Activated T-cell treated with anti-CD3 and anti-CD28 coated beads, Interleukin-2, amount 50 U/mL, for 4 hours (primary cell): ENCODE results near the gene HSPA6. TPM values are rescaled to one million over a fixed set of nuclear protein-coding genes. Genes with fewer than 3 reads are reported as not detected.
"Not testable (repeated sequence)": the region's sequence is repeated elsewhere in the genome, so short reads cannot be mapped to it uniquely, and the experiment has no call there.

ENCODE experiments used
- ATAC-seq, 2 donors: fragments of 200-7000 bp; cut with Tn5 transposase; one replicate each; pipeline ENCODE4 v1.10.0; 2021
- DNase-seq: peaks from one replicate; pipeline ENCODE4 v3.0.0-alpha.2; 2020
- H3K27me3 Mint-ChIP-seq: one replicate; pipeline ENCODE4 v1.8.0; 2021; ENCODE audit warnings: low read depth, mixed read lengths
- H3K36me3 Mint-ChIP-seq: one replicate; pipeline ENCODE4 v1.8.0; 2022; ENCODE audit warnings: mixed read lengths; ENCODE audit not compliant: insufficient read depth
- H3K4me1 Mint-ChIP-seq: one replicate; pipeline ENCODE4 v1.8.0; 2021; ENCODE audit warnings: low read depth, mixed read lengths
- H3K4me3 Mint-ChIP-seq: one replicate; pipeline ENCODE4 v1.8.0; 2021; ENCODE audit warnings: mild to moderate bottlenecking, moderate library complexity, mixed read lengths
- H3K9me3 Mint-ChIP-seq: one replicate; pipeline ENCODE4 v1.8.0; 2021; ENCODE audit warnings: mixed read lengths
- total RNA-seq, 3 donors: library from RNA; stranded (reverse); gene quantifications; one replicate each; pipeline ENCODE4 v1.2.1, GENCODE V29; 2021

Gene HSPA6
- 1 to 10 TPM in 2 of 3 donors, under 1 TPM in 1; 0.82 to 3.8 (median 1.9) TPM for total RNA-seq

DNA sequence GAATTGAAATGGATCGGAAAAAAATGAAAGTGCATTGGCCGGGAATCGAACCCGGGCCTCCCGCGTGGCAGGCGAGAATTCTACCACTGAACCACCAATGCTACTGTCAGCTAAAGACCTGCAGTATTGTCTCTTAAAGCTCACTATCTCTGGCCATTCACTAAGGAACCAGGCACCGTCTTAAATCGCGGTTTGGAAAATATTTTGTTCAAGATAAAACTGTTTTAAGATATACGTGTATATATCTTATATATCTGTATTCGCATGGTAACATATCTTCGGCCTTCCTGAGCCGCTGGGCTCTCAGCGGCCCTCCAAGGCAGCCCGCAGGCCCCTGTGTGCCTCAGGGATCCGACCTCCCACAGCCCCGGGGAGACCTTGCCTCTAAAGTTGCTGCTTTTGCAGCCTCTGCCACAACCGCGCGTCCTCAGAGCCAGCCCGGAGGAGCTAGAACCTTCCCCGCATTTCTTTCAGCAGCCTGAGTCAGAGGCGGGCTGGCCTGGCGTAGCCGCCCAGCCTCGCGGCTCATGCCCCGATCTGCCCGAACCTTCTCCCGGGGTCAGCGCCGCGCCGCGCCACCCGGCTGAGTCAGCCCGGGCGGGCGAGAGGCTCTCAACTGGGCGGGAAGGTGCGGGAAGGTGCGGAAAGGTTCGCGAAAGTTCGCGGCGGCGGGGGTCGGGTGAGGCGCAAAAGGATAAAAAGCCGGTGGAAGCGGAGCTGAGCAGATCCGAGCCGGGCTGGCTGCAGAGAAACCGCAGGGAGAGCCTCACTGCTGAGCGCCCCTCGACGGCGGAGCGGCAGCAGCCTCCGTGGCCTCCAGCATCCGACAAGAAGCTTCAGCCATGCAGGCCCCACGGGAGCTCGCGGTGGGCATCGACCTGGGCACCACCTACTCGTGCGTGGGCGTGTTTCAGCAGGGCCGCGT is at the start of gene HSPA6:
Gene HSPA6, plus strand, starts transcription at position 724 of the 925 bp plus-strand sequence. Its CDS starts 119 bp downstream, at position 843.
- not testable (repeated sequence) for H3K27me3 Mint-ChIP-seq, H3K9me3 Mint-ChIP-seq, H3K4me1 Mint-ChIP-seq, H3K36me3 Mint-ChIP-seq
- peak within 1 kb of the TSS; percentile 84 for H3K4me3 Mint-ChIP-seq
- DNase-seq (peak; percentile 73), ATAC-seq (peak; percentile 73 to 78)

DNA sequence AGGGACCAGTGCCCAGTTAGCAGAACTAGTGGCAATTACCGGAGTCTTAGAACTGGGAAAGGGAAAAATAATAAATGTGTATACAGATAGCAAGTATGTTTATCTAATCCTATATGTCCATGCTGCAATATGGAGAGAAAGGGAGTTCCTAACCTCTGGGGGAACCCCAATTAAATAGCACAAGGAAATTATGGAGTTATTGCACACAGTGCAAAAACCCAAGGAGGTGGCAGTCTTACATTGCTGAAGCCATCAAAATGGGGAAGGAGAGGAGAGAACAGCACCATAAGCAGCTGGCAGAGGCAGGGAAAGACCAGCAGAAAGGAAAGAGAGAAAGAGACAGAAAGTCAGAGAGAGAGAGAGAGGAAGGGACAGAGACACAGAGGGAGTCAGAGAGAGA is 46.6 kb upstream of the HSPA6 start:
- not testable (repeated sequence) for H3K4me3 Mint-ChIP-seq, ATAC-seq, H3K4me1 Mint-ChIP-seq, H3K9me3 Mint-ChIP-seq, H3K36me3 Mint-ChIP-seq, DNase-seq
- H3K27me3 Mint-ChIP-seq = peaks cover 42% of the 10 kb centered on the region

DNA sequence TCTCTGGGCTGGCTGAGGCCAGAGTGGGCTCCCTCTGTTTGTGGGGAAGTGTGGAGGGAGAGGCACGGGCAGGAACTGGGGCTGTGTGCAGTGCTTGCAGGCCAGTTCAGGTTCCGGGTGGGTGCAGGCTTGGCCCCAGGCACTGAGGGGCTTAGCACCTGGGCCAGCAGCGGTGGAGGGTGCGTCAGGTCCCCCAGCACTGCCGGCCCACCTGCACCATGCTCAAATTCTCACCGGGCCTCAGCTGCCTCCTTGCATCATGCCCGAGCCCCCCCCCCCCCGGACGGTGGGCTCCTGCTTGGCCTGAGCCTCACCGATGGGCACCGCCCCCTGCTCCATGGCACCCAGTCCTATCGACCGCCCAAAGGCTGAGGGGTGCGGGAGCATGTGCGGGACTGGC is 45.4 kb upstream of the HSPA6 start:
- no peaks in the 10 kb centered on the region for H3K9me3 Mint-ChIP-seq
- ATAC-seq (no peak), DNase-seq (no peak)
- peaks cover 29% of the 10 kb centered on the region for H3K27me3 Mint-ChIP-seq
- H3K36me3 Mint-ChIP-seq = no peaks in the 10 kb centered on the region
- no peak overlapping the region for H3K4me3 Mint-ChIP-seq
- no peaks in the 10 kb centered on the region for H3K4me1 Mint-ChIP-seq

DNA sequence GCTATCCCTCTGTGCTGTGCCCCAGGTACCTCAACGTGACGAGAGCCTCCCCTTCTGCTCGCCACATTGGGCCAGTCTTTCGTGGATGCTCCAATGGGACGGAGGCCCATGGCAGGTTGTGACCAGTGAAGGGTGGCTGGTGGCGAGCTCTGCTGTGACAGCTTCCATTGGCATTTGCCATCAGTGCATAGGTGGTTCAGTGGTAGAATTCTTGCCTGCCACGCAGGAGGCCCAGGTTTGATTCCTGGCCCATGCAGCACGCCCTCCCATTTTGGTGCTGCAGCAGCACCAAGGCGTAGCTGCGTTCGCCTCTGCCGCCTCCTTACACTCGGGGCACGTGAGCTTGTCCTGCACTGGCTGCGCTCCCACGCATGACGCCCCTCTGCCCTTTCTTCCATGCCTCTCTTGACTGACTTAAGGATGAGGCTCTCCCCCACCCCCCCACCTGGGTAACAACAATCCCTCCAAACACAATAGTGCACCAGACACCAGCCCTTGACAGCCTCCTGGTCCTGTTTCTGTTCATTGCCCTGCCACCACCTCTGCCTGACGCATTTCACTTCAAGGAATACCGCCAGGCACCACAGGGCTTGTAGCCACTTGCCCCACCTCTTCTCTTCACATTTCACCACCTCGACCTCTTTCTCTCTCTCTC is 43.8 kb upstream of the HSPA6 start:
- Mint-ChIP-seq H3K27me3 (peaks cover 16% of the 10 kb centered on the region), H3K4me3 (no peak overlapping the region), H3K36me3 (no peaks in the 10 kb centered on the region), H3K9me3 (no peaks in the 10 kb centered on the region), H3K4me1 (no peaks in the 10 kb centered on the region)
- no peak for DNase-seq
- ATAC-seq = no peak

DNA sequence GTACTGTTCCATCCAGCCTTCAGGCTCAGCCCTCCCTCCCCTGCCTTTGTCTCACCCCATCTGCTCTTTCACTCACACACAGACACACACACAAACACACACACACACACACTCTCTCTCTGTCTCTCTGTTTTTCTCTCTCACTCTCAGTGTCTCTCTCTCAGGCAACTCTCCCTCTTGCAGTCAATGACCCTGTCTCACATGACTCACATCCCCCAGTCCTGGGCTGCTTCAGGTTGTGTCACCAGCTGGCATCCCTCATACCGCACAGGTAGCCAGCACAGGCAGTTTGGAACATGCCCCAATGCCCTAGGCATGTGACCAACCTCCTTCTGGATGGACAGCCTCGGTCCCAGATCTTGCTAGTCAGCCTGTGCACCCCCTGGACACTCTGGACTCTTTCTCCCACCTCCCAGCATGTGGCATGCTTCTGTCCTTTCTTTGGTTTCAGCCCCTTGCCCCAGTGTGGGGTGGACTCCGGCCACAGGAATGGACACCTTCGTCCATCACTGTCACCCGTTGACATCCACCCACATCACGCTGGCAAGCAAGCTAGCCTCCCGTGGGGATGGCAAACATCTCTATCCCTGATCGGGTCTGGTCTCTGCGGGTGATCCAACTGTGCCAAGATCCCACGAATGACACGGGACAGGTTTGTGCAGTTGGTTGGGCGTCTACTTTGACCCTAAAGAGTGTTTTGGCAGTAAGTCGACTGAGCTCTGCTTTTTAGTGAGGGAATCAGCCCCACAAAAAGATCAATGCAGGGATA is 42.5 kb upstream of the HSPA6 start:
- Mint-ChIP-seq H3K4me1 (no peaks in the 10 kb centered on the region), H3K27me3 (peaks cover 16% of the 10 kb centered on the region), H3K4me3 (no peak overlapping the region), H3K9me3 (no peaks in the 10 kb centered on the region), H3K36me3 (no peaks in the 10 kb centered on the region)
- DNase-seq = no peak
- ATAC-seq = no peak

DNA sequence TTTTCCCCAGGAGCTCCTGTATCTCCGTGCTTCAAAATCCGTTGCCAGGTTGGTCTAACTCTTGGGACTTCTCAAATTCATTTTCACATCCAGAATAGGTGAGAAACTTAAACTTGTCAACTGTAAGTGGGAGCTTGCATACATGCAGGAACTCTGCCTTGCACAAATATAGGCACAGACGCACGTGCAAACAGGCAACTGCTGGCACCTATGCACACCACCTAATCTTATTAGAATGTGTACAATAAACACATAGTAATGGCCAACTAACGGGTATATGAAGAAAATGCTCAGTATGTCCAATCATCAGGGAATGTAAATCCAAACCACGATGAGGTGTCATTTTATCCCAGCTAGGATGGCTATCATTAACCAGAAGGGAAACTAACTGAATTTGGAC is 41.7 kb upstream of the HSPA6 start:
- H3K9me3 Mint-ChIP-seq = no peaks in the 10 kb centered on the region
- ATAC-seq (no peak), DNase-seq (no peak)
- peaks cover 12% of the 10 kb centered on the region for H3K27me3 Mint-ChIP-seq
- H3K4me3 Mint-ChIP-seq = no peak overlapping the region
- H3K36me3 Mint-ChIP-seq = no peaks in the 10 kb centered on the region
- H3K4me1 Mint-ChIP-seq = peaks cover 3% of the 10 kb centered on the region

DNA sequence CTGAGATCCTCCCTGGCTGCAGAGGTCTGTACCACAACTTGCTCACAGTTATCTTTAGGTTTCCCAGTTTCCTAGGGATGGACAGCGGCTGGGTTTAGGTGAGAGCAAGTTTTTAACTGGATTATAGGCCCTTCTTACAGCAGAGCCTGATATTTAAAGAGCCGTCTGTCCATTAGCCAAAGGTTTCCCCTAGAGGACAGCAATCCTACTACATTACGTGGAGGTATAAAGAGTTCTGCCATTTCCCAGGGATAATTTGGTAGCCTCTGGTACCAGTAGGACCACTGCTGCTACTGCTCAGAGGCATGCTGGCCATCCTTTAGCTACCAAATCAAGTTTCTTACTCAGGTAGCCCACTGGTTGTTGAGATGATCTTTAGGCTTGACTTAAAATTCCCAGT is 41.0 kb upstream of the HSPA6 start:
- DNase-seq (no peak), ATAC-seq (no peak)
- Mint-ChIP-seq H3K4me1 (peaks cover 3% of the 10 kb centered on the region), H3K36me3 (no peaks in the 10 kb centered on the region), H3K27me3 (peaks cover 7% of the 10 kb centered on the region), H3K9me3 (no peaks in the 10 kb centered on the region), H3K4me3 (no peak overlapping the region)

DNA sequence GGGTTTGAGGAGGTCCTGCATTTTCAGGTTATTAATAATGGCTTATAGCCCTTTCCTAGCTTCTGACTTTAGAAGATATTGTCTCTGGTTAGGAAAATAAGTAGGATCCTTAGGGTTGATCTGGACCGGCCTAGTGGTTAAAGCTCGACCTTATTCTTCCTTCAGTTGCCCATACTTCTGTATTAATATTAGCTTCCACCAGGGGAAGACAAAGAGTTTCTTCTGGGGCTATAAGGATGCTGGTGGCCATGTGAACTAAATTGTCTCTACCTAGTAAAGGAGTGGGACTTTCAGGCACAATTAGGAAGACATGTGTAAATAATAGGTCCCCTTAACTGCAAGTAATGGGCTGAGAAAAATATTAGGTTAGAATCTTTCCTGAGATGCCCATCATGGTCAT is 39.7 kb upstream of the HSPA6 start:
- Mint-ChIP-seq H3K4me3 (no peak overlapping the region), H3K27me3 (peaks cover 13% of the 10 kb centered on the region), H3K9me3 (no peaks in the 10 kb centered on the region), H3K4me1 (peaks cover 3% of the 10 kb centered on the region), H3K36me3 (no peaks in the 10 kb centered on the region)
- no peak for DNase-seq
- ATAC-seq = peak in 1 of 2 donors; percentile 28

DNA sequence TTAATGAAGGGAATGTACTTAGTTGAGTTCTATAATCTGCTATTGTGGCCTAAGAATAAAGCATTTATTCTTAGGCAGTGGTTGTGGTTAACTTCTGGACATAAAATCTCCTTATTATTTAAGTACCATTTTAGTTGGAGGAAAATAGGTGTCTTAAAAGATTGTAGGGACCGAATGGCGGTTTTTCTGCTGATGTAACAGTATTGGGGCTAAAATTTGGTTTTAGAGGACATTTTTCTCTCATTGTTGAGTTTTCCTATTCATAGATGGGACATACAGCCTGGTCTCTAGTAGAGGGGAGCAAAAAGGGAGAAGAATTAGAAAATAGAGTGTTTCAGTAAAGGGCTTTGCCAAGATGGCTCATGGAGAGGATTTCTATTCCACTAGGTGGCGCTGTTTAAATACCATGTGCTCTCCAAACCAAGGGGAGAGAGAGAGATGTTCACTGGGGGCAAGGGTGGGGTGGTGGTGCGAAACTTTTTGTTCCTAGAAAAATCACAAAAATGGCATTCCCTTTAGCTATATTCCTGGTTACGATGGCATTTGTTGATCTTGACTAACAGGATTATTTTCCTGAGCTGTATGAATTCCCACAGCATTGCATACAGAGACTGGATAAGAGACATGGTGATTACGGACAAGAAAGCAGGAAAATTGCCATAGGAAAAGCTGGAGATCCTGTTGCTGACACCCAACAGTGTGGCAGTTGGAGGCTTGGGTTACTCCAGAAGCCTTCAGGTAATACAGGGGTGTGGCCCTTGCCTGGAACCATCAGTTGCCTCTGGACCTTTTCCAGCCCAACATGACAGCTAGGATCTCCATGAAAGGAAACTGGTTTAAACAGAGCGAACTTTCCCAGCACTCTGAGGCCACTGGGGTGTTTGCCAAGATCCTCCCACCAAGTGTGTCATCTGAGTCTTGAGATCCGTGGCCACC is 37.3 kb upstream of the HSPA6 start:
- Mint-ChIP-seq H3K36me3 (no peaks in the 10 kb centered on the region), H3K27me3 (peaks cover 26% of the 10 kb centered on the region), H3K4me3 (no peak overlapping the region), H3K9me3 (no peaks in the 10 kb centered on the region), H3K4me1 (peaks cover 10% of the 10 kb centered on the region)
- peak; percentile 71 to 75 for ATAC-seq
- peak; percentile 17 for DNase-seq

DNA sequence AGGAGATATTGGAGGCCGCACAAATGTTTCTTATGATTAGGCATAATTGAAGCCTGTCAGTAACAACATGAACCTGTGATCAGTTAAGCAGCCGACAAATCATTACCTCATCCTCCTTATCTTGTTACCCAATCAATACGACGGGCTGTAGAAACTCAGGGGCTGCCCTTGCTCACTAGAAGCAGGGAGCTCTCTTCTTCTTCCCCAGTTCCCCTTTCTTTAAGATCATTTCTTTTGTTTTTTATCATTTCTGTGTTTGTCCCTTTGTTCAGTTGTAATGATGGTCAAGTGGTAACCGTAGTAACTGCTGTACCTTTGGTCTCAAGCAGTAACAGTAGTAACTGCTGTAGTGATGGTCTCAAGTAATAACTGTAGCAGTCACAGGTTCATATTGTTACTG is 32.9 kb upstream of the HSPA6 start:
- Mint-ChIP-seq H3K4me1 (peaks cover 10% of the 10 kb centered on the region), H3K27me3 (peaks cover 42% of the 10 kb centered on the region), H3K9me3 (no peaks in the 10 kb centered on the region), H3K4me3 (no peak overlapping the region), H3K36me3 (no peaks in the 10 kb centered on the region)
- DNase-seq (no peak), ATAC-seq (no peak)

DNA sequence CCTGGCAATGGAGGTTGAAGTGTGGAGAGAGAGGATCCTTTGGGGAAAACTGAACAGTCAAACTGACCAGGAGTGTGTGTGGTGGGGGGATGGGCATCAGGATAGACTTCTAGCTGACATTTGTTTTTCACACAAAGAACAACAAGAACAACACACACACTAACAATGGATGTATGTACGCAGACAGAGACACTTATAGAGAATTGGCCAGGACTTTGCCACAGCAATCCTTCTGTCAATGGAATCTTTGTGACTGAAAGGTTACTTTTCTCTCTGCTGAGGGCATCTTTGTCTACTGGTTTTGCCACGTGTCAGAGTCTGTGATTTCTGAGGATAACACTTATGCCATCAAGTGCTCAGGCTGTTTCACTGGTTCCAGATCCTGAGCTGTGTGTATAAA is 31.5 kb upstream of the HSPA6 start:
- Mint-ChIP-seq H3K9me3 (no peaks in the 10 kb centered on the region), H3K4me1 (peaks cover 7% of the 10 kb centered on the region), H3K27me3 (peaks cover 50% of the 10 kb centered on the region), H3K36me3 (no peaks in the 10 kb centered on the region), H3K4me3 (no peak overlapping the region)
- ATAC-seq (no peak), DNase-seq (no peak)

DNA sequence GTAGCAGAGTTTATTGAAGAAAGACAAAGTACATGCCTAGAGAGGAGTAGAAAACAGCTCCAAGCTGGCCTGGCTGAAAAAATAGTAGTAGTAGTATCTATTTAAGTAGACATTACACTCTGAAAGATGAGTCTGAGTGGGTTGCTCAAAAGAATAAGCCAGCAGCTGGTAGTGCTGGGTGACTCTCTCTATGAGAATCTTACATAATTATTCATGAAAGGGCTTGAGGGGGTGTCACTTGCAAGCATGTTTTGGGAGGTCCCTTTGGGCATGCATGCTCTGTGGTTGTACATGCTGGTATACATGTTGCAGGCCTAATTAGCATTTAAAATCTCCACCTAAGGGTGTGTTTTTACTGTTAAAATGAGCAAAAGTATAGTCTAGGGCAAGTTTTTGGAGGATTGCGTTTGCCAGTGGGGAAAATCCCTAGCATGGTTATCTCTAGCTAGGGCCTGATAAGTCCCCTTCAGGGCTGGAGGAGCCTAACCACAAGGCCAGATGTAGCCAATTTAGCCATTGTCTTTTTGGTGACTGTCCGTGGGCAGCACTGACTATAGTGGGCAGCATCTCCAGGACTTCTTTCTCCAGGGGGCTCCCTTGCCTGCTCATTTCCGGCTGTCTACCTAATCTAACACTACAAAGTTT is 30.1 kb upstream of the HSPA6 start:
- ATAC-seq (no peak), DNase-seq (no peak)
- Mint-ChIP-seq H3K9me3 (no peaks in the 10 kb centered on the region), H3K27me3 (peaks cover 51% of the 10 kb centered on the region), H3K4me1 (peaks cover 9% of the 10 kb centered on the region), H3K4me3 (no peak overlapping the region), H3K36me3 (no peaks in the 10 kb centered on the region)

DNA sequence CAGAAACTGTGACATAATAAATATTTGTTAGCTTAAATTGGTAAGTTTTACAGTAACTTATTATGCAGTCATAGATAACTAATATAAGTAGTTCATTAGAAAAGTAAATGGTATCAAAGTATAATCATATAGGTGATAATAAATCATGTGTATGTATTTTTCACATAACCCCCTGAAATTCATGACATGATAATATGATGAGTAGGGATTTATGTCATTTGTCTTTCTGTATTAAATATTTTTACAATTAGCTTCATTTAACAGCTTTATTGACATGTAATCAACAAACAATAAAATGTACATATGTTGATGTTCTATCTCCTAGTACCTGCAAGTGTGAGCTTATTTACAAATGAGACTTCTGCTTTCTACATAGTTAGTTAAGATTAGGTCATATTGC is 28.9 kb upstream of the HSPA6 start:
- no peaks in the 10 kb centered on the region for H3K9me3 Mint-ChIP-seq
- H3K4me1 Mint-ChIP-seq = peaks cover 14% of the 10 kb centered on the region
- ATAC-seq (no peak), DNase-seq (no peak)
- H3K27me3 Mint-ChIP-seq = peaks cover 47% of the 10 kb centered on the region
- no peaks in the 10 kb centered on the region for H3K36me3 Mint-ChIP-seq
- no peak overlapping the region for H3K4me3 Mint-ChIP-seq
